GM19035 (cell line): Measurements from ENCODE around the gene SPINK2.
A peak's percentile ranks its signal among the peaks of the same experiment; 100 is the strongest.

Experiments
- ATAC-seq: cut with Tn5 transposase; IDR thresholded peaks from one replicate; pipeline ENCODE4 v1.9.1; 2021; ENCODE audit not compliant: unreplicated experiment

Gene SPINK2

GRCh38 chr4:56821381-56822243, at the start of gene SPINK2:
SPINK2 (minus strand) TSS chr4:56821701; CDS start chr4:56821662, 39 bp downstream.
- ATAC-seq: peak; percentile 48

DNA sequence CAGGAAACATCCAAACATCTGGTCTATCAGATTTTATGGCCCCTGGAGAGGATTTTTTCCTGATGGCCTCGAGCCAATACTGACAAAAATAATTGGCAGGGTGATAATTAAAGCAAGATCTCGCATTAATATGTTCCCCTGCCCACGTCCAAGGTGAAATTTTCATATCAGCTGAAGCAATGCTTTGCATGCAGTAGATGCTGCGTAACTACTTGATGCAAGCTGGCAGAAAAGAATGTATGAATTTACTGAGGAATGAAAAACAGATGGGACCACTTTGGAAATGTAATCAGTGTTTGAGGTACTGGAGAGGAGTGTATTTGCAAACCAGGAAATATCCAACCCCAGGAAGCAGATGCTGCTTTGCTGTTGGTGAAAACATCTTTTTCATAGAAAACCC, 49.4 kb upstream of the SPINK2 start:
- ATAC-seq: no peak

DNA sequence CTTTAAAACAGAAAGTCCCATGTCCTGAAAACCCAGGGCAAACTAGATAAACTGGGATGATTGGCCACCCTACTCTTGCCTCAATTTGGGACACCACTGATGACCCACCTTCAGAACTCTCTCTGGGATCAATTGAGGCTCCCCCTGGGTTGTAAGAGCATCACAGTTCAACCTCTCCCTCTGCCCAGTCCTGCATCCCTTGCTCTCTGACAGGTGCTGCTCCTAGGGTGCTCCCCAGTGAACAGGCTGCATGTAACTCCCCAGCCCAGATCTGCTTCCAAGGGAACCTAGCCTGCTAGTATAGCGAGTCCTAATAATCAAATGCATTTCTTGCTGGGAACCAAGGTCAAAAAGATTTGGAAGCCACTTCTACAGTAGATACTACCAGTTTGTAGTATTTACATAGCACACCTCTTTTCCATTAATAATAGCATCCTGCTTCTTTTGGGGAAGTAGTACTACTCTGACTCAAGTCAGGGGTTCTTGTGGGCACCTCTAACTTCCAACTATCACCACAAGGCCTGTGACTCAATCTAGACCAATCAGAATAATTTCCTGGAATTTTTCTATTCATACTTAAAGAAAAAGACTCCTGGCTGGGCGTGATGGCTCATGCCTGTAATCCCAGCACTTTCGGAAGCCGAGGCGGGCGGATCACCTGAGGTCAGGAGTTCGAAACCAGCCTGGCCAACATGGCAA, 42.1 kb upstream of the SPINK2 start:
- peak; percentile 45 for ATAC-seq

- no peak for ATAC-seq
Observed at GRCh38 chr4:56861360-56861759, 39.9 kb upstream of the SPINK2 start.

DNA sequence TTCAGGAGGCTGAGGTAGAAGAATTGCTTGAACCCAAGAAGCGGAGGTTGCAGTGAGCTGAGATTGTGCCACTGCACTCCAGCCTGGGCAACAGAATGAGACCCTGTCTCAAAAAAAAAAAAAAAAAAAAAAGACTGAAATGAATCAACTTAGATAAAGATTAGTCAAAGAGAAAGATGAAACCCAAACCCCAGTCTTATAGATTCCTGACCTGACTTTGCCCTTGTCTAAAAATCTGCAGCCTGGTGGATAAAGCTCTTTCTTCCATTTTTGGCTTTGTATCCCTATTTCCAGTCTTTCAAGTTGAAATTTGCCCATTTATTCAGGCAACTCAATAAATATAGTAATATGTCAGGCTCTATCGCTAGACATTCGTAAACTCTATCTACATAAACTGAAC, 39.3 kb upstream of the SPINK2 start:
- ATAC-seq: peak; percentile 36

DNA sequence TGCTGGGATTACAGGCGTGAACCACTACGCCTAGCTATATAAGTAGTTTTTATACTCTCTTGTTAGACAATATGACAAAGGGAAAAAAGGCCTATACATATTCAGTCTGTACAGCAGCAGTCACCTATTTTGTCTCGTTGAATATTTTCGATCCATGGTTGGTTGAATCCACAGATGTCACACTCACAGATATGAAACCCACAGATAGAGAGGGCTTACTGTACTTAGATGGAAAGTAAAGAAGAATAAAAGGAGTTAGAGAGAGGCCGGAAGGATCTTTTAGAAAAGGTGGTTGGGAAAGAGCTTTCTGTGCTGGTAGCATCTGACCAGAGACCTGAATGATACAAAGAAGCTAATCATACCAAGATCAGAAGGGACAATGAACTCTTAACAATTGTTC, 38.3 kb upstream of the SPINK2 start:
- no peak for ATAC-seq

DNA sequence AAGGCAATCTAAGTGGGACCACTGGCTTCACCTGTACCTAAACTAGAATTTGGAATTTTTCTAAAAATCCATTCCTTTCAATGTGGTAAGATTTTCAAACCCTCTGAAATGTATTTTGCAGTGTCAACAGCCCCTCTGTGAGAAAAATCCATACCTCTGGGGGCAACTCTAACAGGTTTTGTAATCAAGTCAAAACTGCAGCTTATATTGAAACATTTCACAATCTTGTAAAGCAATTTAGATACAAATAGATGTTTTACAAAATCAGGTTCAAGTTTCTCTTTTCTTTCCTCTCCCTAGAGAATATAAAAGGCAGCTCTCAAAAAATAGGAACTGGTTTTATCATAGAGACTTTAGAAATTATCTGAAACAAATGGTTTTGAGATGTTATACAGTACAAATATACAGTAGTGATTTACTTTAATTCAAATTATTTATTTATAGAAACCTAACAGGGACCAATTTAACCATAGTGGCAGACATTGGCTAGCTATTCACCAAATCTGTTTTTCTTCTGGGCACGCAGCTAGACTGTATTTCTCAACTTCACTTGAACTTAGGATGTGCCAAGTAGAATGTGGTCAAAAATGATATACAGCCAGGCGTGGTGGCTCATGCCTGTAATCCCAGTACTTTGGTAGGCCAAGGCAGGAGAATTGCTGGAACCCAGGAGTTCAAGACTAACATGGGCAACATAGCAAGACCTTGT, 36.3 kb upstream of the SPINK2 start:
- ATAC-seq: no peak

- no peak for ATAC-seq
Observed at GRCh38 chr4:56856656-56857055, 35.2 kb upstream of the SPINK2 start.

DNA sequence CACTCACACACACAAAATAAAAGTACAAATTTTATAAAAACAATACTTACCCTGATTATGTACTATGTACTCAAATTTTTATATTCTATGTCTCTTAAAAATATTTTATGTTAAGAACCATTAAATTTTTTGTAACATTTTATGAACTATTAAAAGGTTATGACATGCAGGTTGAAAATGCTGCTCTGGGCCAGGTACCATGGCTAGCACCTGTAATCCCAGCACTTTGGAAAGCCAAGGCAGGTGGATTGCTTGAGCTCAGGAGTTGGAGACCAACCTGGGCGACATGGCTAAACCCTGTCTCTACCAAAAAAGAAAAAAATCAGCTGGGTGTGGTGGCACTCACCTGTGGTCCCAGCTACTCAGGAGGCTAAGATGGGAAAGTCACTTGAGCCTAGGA, 29.4 kb upstream of the SPINK2 start:
- no peak for ATAC-seq

GRCh38 chr4:56844802-56845580, 23.5 kb upstream of the SPINK2 start:
- peak; percentile 67 for ATAC-seq

- no peak for ATAC-seq
Observed at GRCh38 chr4:56843421-56843899, 22.0 kb upstream of the SPINK2 start.

- ATAC-seq: no peak
Observed at GRCh38 chr4:56840559-56840958, 19.1 kb upstream of the SPINK2 start.

GRCh38 chr4:56828784-56829535, 7.5 kb upstream of the SPINK2 start:
- ATAC-seq: peak; percentile 83

DNA sequence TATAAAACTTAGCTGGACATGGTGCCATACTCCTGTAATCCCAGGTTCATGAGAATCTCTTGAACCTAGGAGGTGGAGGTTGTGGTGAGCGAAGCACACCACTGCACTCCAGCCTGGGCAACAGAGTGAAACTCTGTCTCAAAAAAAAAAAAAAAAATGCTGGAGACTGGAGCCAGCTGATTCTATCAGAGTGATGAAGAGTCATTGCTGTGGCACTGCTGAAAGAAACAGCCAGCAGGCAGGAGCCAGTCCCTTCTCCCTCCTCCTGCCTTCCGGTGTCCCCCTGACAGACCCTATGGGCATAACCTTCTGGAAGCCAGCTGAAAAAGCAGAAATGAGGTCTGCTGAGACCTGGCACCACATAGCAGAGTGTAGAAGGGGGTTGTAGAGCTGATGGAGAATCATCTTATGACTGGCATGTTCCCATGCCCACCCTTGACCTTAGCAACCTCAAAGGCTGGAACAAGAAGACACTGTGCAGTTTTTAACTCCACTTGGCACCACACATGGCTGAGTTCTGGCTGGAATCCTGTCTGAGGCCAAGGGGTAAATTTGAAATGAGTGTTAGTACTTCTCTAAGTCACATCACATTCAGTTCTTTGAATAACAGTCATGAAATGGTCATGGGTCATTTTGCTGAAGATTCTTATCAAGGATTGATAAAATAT, 2.6 kb upstream of the SPINK2 start:
- ATAC-seq: no peak

- no peak for ATAC-seq
Observed at GRCh38 chr4:56818797-56819196, 2.7 kb downstream of the SPINK2 start.

DNA sequence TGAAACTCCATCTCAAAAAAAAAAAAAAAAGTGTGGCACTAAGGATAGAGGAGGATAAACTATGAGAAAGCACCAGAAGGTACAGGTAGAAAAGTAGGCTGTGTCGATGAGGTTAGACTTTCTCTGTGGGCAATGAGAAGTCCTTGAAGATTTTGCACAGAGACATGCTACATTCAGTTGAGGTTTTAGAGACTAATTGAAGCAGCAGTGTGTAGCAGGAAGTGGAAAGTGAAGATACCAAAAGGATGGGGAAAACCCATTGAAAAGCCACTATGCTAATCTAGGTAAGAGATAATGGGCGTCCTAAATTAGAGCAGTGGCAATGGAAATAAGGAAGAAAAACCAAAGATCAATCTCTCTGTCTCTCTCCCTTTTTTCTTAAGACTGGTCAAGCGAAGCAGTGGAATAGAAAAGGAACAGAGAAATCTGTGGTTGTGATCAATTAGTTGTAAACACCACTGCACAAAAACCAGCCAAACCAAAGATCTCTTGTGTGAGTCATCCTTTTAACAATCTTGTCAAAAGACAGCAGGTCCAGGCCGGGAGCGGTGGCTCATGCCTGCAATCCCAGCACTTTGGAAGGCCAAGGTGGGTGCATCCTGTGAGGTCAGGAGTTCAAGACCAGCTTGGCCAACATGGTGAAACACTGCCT, 3.5 kb downstream of the SPINK2 start:
- peak; percentile 80 for ATAC-seq

DNA sequence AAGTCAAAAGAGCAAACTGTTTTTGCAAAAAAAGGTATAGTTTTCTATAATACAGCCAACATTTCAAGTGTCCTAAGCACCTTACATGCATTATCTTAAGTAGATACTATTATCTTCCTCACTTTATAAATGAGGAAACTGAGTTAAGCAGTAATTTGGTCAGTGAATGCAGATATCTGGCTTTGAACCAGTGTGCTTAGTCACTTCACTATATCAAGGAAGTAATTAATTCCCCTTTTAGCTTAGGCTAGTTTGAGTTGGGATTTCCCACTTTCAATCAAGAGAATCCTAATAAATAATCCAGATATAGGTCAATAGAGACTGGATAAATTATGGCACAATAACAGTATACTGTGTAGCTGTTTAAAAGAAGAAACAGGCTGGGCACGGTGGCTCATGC, 14.8 kb downstream of the SPINK2 start:
- no peak for ATAC-seq

- ATAC-seq: no peak
Observed at GRCh38 chr4:56804551-56804950, 16.9 kb downstream of the SPINK2 start.

GRCh38 chr4:56803471-56803870, 18.0 kb downstream of the SPINK2 start:
- ATAC-seq: no peak
